Measurements from ENCODE around the gene ST3GAL5. TPM values are rescaled to one million over a fixed set of nuclear protein-coding genes. Genes with fewer than 3 reads are reported as not detected.

Gene ST3GAL5
- total RNA-seq, 2 experiments from 2014 or later, result 21.1 to 21.5 TPM

DNA sequence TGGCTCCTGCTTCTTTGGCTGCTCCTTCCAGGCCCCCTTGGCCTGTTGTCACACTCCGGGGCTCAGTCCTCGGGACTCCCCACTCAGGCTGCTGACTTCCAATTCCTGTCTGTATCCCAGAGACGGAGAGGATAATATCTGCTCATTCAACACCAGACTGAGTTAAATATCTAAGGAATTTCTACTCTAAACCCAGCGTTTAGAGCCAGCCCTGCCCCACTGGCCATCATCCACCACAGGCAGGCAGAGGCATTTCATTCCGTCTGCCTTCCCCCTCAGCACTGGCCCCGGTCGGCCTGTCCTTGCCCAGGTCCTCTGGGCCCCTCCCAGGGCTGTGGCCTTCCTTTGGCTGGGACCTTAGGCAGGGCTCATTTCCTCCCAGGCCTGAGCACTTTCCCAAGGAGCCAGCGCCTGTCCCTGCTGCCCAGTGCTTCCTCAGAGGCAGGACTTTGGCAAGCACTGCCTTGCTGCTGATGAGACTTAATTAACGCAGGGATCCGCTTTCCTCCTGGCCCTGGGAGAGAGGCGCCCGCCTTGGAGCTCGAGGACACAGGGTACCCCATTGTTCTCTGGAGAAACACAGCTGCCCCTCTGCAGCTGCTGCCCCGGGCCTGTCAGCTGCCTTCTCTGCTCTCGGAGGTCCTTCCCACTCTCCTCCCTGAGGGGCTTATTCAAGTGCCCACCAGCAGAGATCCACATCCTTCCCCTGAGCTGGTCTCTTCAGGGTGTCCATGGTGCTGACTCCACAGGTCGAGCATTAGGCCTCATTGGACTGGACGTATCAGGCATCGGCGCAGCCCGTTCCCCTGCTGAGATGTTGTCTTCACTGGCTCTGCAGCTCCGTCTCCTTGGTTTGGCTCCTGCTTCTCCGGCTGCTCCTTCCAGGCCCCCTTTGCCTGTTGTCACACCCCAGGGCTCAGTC lies 92.2 kb downstream of the ST3GAL5 start:
- H3K27ac Mint-ChIP-seq, result no peak overlapping the region
- H3K36me3 Mint-ChIP-seq (ENCODE audit: low read depth), result no peaks in the 10 kb centered on the region
- peaks cover 5% of the 10 kb centered on the region for H3K27me3 Mint-ChIP-seq
- CTCF ChIA-PET, result interaction anchor here (1.3 kb wide), 1 partner anchor 68 kb away, joined by 3 read pairs; no protein-coding TSS in a partner anchor
- DNase-seq, result no peak
- no peak overlapping the region for H3K4me3 Mint-ChIP-seq
- POLR2A ChIA-PET, result no interaction called here
- H3K9me3 Mint-ChIP-seq, result no peaks in the 10 kb centered on the region
- ATAC-seq, result no peak
- TF ChIP-seq, protein P1, sequence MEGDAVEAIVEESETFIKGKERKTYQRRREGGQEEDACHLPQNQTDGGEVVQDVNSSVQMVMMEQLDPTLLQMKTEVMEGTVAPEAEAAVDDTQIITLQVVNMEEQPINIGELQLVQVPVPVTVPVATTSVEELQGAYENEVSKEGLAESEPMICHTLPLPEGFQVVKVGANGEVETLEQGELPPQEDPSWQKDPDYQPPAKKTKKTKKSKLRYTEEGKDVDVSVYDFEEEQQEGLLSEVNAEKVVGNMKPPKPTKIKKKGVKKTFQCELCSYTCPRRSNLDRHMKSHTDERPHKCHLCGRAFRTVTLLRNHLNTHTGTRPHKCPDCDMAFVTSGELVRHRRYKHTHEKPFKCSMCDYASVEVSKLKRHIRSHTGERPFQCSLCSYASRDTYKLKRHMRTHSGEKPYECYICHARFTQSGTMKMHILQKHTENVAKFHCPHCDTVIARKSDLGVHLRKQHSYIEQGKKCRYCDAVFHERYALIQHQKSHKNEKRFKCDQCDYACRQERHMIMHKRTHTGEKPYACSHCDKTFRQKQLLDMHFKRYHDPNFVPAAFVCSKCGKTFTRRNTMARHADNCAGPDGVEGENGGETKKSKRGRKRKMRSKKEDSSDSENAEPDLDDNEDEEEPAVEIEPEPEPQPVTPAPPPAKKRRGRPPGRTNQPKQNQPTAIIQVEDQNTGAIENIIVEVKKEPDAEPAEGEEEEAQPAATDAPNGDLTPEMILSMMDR (IDR thresholded peaks at IDR 0.05), result no peak
- intact Hi-C loops (cut with micrococcal nuclease), result no loop called here
- no peaks in the 10 kb centered on the region for H3K4me1 Mint-ChIP-seq (ENCODE audit: low read depth)

DNA sequence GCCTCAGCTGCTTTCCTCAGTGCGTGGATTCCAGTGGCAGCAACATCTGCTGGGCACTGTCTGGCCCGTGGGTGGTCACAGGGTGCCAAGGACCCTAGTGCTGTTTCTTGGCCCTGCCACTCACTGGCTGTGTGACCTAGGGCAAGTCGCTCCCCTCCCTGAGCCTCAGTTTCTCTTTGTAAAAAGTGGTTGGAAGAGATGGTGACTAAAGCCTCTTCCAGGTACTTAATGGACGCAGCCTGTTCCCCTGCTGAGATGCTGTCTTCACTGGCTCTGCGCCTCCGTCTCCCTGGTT lies 92.8 kb downstream of the ST3GAL5 start:
- CTCF ChIA-PET, result interaction anchor here (1.7 to 1.9 kb wide), 2 partner anchors 18 to 67 kb away, joined by 4 to 5 read pairs; no protein-coding TSS in a partner anchor
- DNase-seq, result no peak
- H3K9me3 Mint-ChIP-seq, result no peaks in the 10 kb centered on the region

DNA sequence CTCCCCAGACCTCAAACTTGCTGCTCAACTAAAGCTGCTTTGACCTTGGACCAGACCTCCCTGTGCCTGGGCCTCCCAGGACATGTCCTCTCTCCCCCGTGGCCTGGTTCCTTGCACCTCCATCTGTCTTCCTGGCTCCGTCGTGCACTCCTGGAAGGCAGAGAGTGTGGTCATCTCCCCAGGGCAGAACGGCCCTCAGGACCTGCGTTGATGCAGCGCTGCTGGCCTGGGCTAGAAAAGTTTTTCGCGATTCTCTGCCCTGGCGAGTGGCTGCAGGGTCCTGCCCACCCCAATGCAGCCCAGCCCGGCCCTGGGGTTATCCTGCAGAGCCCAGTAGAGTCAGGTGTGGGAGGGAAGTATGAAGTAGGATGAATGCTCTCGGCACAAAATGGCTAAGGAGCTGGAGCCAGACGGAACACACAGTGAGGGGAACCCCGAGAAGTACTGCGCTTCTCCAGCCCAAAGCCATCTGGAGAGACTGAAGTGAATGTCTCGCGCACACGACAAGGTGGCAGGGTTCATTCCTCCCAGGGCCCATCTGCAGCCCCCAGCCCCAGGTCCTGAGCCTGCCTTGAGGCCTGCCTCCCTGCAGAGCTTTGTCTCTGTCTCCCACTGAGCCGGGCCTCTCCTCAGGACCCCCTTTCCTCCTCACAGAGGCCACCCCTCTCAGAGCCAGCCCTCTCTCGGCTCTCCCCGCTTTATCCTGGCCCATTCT lies 93.3 kb downstream of the ST3GAL5 start:
- H3K27ac Mint-ChIP-seq, result no peak overlapping the region
- no peaks in the 10 kb centered on the region for H3K9me3 Mint-ChIP-seq
- no peaks in the 10 kb centered on the region for H3K36me3 Mint-ChIP-seq (ENCODE audit: low read depth)
- H3K4me1 Mint-ChIP-seq (ENCODE audit: low read depth), result no peaks in the 10 kb centered on the region
- ChIA-PET POLR2A (interaction anchor here (0.6 kb wide), 1 partner anchor 160 kb away, joined by 4 read pairs; no protein-coding TSS in a partner anchor), CTCF (interaction anchor here (1.2 to 1.9 kb wide), 3 partner anchors 18 to 67 kb away, joined by 4 to 5 read pairs (median 4); no protein-coding TSS in a partner anchor)
- TF ChIP-seq, protein P1 (IDR thresholded peaks at IDR 0.05), result no peak
- intact Hi-C loops (cut with micrococcal nuclease), result no loop called here
- ATAC-seq (no peak), DNase-seq (no peak)
- no peak overlapping the region for H3K4me3 Mint-ChIP-seq
- peaks cover 5% of the 10 kb centered on the region for H3K27me3 Mint-ChIP-seq

More for the DNA sequence above, 92.8 kb downstream of the ST3GAL5 start:
- H3K27me3 Mint-ChIP-seq, result peaks cover 5% of the 10 kb centered on the region
- H3K27ac Mint-ChIP-seq, result no peak overlapping the region
- no peaks in the 10 kb centered on the region for H3K36me3 Mint-ChIP-seq (ENCODE audit: low read depth)
- no peak for ATAC-seq
- POLR2A ChIA-PET, result interaction anchor here (0.6 kb wide), 1 partner anchor 160 kb away, joined by 4 read pairs; no protein-coding TSS in a partner anchor
- TF ChIP-seq, protein P1 (IDR thresholded peaks at IDR 0.05), result no peak
- no peaks in the 10 kb centered on the region for H3K4me1 Mint-ChIP-seq (ENCODE audit: low read depth)
- intact Hi-C loops (cut with micrococcal nuclease), result no loop called here
- no peak overlapping the region for H3K4me3 Mint-ChIP-seq

DNA sequence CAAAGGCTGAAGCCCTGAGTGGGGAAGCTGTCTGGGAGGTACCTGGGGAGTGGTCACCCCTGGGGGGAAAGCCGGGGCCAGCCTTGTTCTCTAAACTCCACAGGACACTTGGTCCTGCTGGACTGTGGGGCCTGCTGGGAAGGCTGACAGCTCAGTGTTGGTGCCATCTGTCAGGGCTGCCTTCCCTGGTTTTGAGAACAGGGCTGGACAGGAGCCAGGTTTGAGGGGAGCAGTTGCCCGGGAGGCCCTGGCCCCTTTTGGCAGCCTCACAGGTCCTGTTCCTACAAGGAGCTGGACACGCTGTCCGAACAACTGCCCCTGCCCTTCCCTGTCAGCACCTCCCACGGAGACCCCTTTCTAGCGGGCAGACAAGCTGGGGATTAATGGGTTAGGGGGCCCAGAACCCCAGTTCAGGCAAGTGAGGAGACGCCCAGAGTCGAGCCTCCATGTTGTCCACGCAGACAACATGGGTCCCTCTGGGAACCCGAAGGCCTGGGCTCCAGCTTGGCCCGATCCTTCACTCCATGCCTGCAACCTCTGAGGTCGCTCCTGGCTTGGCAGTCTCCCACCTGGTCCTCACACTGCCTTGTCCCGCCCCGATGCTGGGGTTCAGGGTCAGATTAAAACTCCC lies 94.2 kb downstream of the ST3GAL5 start:
- intact Hi-C loops (cut with micrococcal nuclease), result no loop called here
- ATAC-seq, result no peak
- Mint-ChIP-seq H3K9me3 (no peaks in the 10 kb centered on the region), H3K36me3 (ENCODE audit: low read depth) (no peaks in the 10 kb centered on the region), H3K4me1 (ENCODE audit: low read depth) (no peaks in the 10 kb centered on the region), H3K4me3 (no peak overlapping the region), H3K27me3 (peaks cover 5% of the 10 kb centered on the region), H3K27ac (no peak overlapping the region)
- CTCF ChIA-PET, result interaction anchor here (1.2 to 1.9 kb wide), 3 partner anchors 19 to 66 kb away, joined by 4 to 5 read pairs (median 4); no protein-coding TSS in a partner anchor
- DNase-seq, result no peak
- TF ChIP-seq, protein P1 (IDR thresholded peaks at IDR 0.05), result no peak
- POLR2A ChIA-PET, result no interaction called here
